SK-N-SH treated with all-trans-retinoic acid at 6 μM for 48 hours (cell line): ENCODE data around the gene CDH20.
A peak's percentile ranks its signal among the peaks of the same experiment; 100 is the strongest.

ENCODE experiments used
- ATAC-seq: fragments of 200-7000 bp; cut with Tn5 transposase; 3 replicates; pipeline ENCODE4 v1.9.1; 2020; ENCODE audit warnings: mild to moderate bottlenecking, moderate library complexity
- ARNTL ChIP-seq: fragments of 450-650 bp; formaldehyde crosslinking; IDR thresholded peaks from 2 replicates; pipeline ENCODE4 v1.5.0; 2020; ENCODE audit warnings: low read depth, mild to moderate bottlenecking, moderate library complexity, borderline replicate concordance
- BACH2 ChIP-seq: fragments of 250-450 bp; sonication (Bioruptor Pico); IDR thresholded peaks from 2 replicates; pipeline ENCODE4 v1.9.0; 2021; ENCODE audit warnings: mild to moderate bottlenecking, borderline replicate concordance
- CSDC2 ChIP-seq: fragments of 250-450 bp; sonication (Bioruptor Pico); IDR thresholded peaks from 2 replicates; pipeline ENCODE4 v1.5.0; 2020; ENCODE audit warnings: mild to moderate bottlenecking, moderate library complexity
- CSRNP3 ChIP-seq: fragments of 250-450 bp; sonication (Bioruptor Pico); IDR thresholded peaks from 2 replicates; pipeline ENCODE4 v1.5.1; 2021; ENCODE audit warnings: mild to moderate bottlenecking, moderate library complexity
- GLIS3 ChIP-seq: fragments of 250-450 bp; sonication (Bioruptor Pico); IDR thresholded peaks from 2 replicates; pipeline ENCODE4 v1.5.0; 2020; ENCODE audit warnings: mild to moderate bottlenecking, moderate library complexity
- ISL1 ChIP-seq: fragments of 250-450 bp; sonication (Bioruptor Pico); IDR thresholded peaks from 2 replicates; pipeline ENCODE4 v2.1.2; 2022; ENCODE audit warnings: mild to moderate bottlenecking, moderate library complexity
- OSR1 ChIP-seq: fragments of 250-450 bp; sonication (Bioruptor Pico); IDR thresholded peaks from 2 replicates; pipeline ENCODE4 v1.8.0; 2022; ENCODE audit warnings: moderate library complexity, mild to moderate bottlenecking, inconsistent platforms
- POU6F1 ChIP-seq: fragments of 250-450 bp; sonication (Bioruptor Pico); IDR thresholded peaks from 2 replicates; pipeline ENCODE4 v1.8.0; 2021; ENCODE audit warnings: low read depth, mild to moderate bottlenecking, moderate library complexity, borderline replicate concordance
- PPARA ChIP-seq: fragments of 250-450 bp; sonication (Bioruptor Pico); IDR thresholded peaks from 2 replicates; pipeline ENCODE4 v1.5.0; 2020; ENCODE audit warnings: mild to moderate bottlenecking, borderline replicate concordance
- SNAI2 ChIP-seq: fragments of 250-450 bp; sonication (Bioruptor Pico); IDR thresholded peaks from 2 replicates; pipeline ENCODE4 v1.5.0; 2020; ENCODE audit warnings: mild to moderate bottlenecking, moderate library complexity
- TOX ChIP-seq: fragments of 250-450 bp; sonication (Bioruptor Pico); IDR thresholded peaks from 2 replicates; pipeline ENCODE4 v1.8.0; 2021; ENCODE audit warnings: mild to moderate bottlenecking, moderate library complexity, borderline replicate concordance
- ZC3H10 ChIP-seq: fragments of 250-450 bp; sonication (Bioruptor Pico); IDR thresholded peaks from 2 replicates; pipeline ENCODE4 v1.5.1; 2021; ENCODE audit warnings: mild to moderate bottlenecking, moderate library complexity
- ZFP3 ChIP-seq: fragments of 250-450 bp; sonication (Bioruptor Pico); IDR thresholded peaks from 2 replicates; pipeline ENCODE4 v1.5.0; 2020; ENCODE audit warnings: mild to moderate bottlenecking, moderate library complexity
- ZFP30 ChIP-seq: fragments of 450-650 bp; formaldehyde crosslinking; IDR thresholded peaks from 2 replicates; pipeline ENCODE4 v1.5.0; 2022; ENCODE audit warnings: mild to moderate bottlenecking, moderate library complexity
- ZNF565 ChIP-seq: fragments of 450-650 bp; formaldehyde crosslinking; conservative IDR thresholded peaks from 2 replicates; pipeline ENCODE4 v1.5.0; 2020; ENCODE audit warnings: low read depth, mild to moderate bottlenecking, moderate library complexity
- ZNF8 ChIP-seq: fragments of 450-650 bp; formaldehyde crosslinking; IDR thresholded peaks from 2 replicates; pipeline ENCODE4 v1.5.0; 2020; ENCODE audit warnings: mild to moderate bottlenecking, moderate library complexity
- TF ChIP-seq, protein P1 (sequence below): fragments of 250-450 bp; sonication (Bioruptor Pico); IDR thresholded peaks from 2 replicates; pipeline ENCODE4 v1.8.0; 2020; ENCODE audit warnings: mild to moderate bottlenecking, moderate library complexity, borderline replicate concordance

CDH20 gene

DNA sequence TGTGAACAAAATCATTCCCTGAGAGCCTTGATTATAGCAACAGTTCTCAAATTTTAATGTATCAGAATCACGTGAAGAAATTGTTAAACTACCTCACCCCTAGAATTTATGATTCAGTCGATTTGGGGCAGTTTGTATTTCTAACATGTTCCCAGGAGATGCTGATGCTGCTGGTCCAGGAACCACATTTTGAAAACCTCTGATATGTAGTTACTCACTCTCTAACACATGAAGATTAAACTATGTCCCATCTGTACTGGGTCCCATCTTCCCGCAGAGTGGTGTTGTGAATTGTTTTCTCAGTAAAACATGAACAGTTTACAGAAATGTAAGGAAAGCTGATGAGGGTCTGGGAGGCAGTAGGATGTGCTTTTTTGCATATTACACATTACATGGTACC is 223.1 kb downstream of the CDH20 start (continued):
- TF ChIP-seq, protein P1, sequence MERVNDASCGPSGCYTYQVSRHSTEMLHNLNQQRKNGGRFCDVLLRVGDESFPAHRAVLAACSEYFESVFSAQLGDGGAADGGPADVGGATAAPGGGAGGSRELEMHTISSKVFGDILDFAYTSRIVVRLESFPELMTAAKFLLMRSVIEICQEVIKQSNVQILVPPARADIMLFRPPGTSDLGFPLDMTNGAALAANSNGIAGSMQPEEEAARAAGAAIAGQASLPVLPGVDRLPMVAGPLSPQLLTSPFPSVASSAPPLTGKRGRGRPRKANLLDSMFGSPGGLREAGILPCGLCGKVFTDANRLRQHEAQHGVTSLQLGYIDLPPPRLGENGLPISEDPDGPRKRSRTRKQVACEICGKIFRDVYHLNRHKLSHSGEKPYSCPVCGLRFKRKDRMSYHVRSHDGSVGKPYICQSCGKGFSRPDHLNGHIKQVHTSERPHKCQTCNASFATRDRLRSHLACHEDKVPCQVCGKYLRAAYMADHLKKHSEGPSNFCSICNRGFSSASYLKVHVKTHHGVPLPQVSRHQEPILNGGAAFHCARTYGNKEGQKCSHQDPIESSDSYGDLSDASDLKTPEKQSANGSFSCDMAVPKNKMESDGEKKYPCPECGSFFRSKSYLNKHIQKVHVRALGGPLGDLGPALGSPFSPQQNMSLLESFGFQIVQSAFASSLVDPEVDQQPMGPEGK (CRISPR knock-in tag): no peak
- TF ChIP-seq ZFP30 (CRISPR knock-in tag) (no peak), BACH2 (CRISPR knock-in tag) (no peak), PPARA (CRISPR knock-in tag) (no peak), TOX (no peak), CSDC2 (CRISPR knock-in tag) (no peak)

DNA sequence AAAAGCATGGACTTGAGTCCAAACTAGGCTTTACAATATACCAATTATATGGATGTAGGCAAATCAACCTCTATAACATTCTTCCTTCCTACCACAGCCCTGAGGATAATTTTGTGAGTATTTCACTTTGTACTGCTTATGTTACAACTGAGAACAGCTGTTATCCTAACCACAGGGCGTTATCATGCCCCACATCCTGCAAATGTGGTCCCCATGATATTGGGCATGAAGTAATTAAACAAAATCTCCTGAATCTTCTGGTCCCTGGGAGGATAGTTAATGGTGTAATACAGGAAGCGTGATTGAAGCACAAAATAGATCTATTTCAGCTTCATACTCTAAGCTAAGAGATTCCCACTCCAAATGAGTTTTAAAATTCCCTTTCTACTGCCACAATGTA is 223.6 kb downstream of the CDH20 start:
- no peak for ATAC-seq

DNA sequence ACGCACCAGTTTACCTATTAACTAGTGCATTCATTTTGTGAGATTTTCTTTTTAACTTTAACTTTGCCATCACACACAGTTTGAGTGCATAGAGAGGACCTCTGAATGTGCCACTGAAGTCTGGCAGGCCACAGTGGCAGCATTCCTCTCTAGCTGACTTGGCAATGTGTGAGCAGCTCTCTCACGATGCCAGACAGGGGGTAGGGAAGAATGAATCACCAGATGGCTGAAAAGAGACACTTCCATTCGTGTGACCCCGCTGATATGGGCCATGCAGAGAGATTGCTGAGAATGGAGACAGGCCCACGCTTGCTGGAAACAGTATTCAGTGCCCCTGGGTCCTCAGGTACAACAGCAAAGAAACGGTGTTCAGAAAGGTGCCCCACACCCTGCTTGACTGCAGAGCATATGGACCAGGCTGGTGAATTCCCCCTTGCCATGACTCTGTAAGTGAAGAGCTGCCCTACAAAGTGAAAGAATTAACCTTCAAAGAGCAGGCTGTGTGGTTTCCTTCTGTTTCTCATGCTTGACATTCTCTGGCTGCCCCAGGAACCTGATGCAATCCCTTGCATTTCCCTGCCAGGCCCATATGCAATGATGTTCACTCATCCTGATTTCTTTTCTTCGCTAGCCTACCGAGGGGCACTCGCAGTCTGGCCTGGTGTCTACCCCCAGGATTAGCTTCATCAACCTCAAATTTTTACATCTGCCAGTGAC is 236.1 kb downstream of the CDH20 start:
- ATAC-seq: peak; percentile 93
- no peak for TF ChIP-seq BACH2 (CRISPR knock-in tag)

More for the DNA sequence above, 223.6 kb downstream of the CDH20 start:
- TF ChIP-seq ZC3H10 (CRISPR knock-in tag): no peak
- no peak for TF ChIP-seq ARNTL (CRISPR knock-in tag)
- TF ChIP-seq OSR1 (CRISPR knock-in tag): no peak
- TF ChIP-seq, protein P1 (CRISPR knock-in tag): no peak
- TF ChIP-seq ISL1 (CRISPR knock-in tag): no peak
- no peak for TF ChIP-seq ZFP3 (CRISPR knock-in tag)
- TF ChIP-seq ZNF565 (CRISPR knock-in tag): no peak

- ATAC-seq: no peak
- TF ChIP-seq ZNF565 (CRISPR knock-in tag) (no peak), POU6F1 (CRISPR knock-in tag) (no peak), BACH2 (CRISPR knock-in tag) (no peak), CSRNP3 (CRISPR knock-in tag) (no peak), PPARA (CRISPR knock-in tag) (no peak), SNAI2 (CRISPR knock-in tag) (no peak), GLIS3 (no peak), ZNF8 (CRISPR knock-in tag) (no peak)
- TF ChIP-seq, protein P1 (CRISPR knock-in tag): no peak
- TF ChIP-seq, all 23 proteins: peak for 0
Measured at GRCh38 chr18:61570070-61570469, 236.8 kb downstream of the CDH20 start.
